ENCODE data around the gene DLG2.
A peak's percentile ranks its signal among the peaks of the same experiment; 100 is the strongest.

DLG2 gene

DNA sequence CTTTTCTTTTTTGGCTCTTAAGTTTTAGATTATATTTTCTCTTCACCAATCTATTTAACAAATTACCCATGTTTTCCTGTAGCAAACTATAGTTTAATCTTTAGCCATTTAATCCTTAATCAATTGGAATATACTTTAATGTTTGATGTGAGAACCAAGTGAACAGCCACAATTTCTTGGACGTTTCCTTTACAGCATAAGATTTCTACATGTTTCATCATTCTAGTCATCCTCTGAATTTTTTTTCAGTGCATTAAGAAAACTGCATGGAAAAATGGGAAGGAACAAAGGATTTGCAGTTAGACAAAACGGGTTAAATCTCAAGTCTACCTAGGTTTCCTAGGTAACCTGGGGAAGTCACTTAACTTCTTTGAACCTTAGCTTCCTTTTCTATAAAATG, 1833.8 kb downstream of the DLG2 start:
- no peak for DNase-seq (ENCODE audit: low read depth)
- TF ChIP-seq, protein P1, sequence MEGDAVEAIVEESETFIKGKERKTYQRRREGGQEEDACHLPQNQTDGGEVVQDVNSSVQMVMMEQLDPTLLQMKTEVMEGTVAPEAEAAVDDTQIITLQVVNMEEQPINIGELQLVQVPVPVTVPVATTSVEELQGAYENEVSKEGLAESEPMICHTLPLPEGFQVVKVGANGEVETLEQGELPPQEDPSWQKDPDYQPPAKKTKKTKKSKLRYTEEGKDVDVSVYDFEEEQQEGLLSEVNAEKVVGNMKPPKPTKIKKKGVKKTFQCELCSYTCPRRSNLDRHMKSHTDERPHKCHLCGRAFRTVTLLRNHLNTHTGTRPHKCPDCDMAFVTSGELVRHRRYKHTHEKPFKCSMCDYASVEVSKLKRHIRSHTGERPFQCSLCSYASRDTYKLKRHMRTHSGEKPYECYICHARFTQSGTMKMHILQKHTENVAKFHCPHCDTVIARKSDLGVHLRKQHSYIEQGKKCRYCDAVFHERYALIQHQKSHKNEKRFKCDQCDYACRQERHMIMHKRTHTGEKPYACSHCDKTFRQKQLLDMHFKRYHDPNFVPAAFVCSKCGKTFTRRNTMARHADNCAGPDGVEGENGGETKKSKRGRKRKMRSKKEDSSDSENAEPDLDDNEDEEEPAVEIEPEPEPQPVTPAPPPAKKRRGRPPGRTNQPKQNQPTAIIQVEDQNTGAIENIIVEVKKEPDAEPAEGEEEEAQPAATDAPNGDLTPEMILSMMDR (IDR thresholded peaks at IDR 0.05; ENCODE audit: insufficient read depth, low read depth, low read length, missing control alignments) = no peak
- H3K4me3 ChIP-seq (ENCODE audit: low read length) = no peak overlapping the region

DNA sequence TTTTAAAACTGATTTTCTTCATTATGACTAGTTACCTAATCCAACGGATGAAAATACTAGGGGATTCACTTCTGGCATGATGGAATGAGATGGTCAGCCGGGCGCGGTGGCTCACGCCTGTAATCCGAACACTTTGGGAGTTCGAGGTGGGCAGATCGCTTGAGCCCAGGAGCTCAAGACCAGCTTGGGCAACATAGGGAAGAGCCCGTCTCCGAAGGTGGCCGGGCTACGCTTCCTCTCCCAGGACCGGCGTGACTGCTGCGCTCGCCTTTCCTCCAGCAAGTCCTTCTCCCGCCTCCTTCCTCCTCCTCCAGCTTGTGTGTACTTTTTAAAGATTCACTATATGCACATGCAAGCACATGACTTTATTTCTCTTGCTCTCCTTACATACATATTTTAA, 1835.6 kb downstream of the DLG2 start:
- no peak for DNase-seq (ENCODE audit: low read depth)
- TF ChIP-seq, protein P1 (IDR thresholded peaks at IDR 0.05; ENCODE audit: insufficient read depth, low read depth, low read length, missing control alignments) = no peak
- H3K4me3 ChIP-seq (ENCODE audit: low read length) = no peak overlapping the region

DNA sequence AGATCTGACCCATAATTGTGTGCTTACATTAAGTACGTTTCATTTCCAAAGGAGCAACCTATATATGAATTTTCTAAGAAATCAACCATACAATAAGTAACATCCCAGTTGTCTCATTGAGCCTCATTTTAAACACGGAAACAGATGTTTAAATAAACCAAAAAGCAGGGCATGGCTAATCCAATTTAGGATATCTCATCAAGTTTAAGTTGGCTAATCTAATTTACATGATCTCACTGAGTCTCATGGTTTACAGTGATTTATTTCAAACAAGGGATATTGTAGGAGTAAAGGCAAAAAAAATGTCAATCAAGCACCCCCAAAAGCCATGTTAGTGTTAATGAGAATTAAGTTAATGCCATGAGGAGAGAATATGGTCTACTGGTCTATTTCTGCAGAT, 1841.2 kb downstream of the DLG2 start:
- DNase-seq (ENCODE audit: low read depth) = no peak
- no peak overlapping the region for H3K4me3 ChIP-seq (ENCODE audit: low read length)
- TF ChIP-seq, protein P1 (IDR thresholded peaks at IDR 0.05; ENCODE audit: insufficient read depth, low read depth, low read length, missing control alignments) = no peak

DNA sequence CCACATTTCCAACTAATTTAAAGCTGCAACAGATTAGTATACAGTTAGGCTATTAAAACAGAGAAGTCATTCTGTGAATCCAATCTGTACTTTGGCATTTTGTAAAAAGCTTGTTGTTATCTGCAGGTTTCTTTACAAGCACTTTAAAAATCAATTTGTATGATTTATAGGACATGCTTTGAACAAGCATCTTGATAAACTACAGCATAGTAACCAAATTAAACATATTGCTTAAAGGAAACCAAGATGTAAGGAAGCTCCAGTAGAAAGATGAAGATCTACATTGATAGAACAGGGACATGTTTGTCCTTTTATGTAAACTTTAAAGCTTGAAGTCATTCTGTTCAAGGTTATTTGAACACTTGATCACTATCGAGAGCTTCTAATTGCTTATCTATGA, 1842.7 kb downstream of the DLG2 start:
- H3K4me3 ChIP-seq (ENCODE audit: low read length) = no peak overlapping the region
- TF ChIP-seq, protein P1 (IDR thresholded peaks at IDR 0.05; ENCODE audit: insufficient read depth, low read depth, low read length, missing control alignments) = no peak
- no peak for DNase-seq (ENCODE audit: low read depth)

DNA sequence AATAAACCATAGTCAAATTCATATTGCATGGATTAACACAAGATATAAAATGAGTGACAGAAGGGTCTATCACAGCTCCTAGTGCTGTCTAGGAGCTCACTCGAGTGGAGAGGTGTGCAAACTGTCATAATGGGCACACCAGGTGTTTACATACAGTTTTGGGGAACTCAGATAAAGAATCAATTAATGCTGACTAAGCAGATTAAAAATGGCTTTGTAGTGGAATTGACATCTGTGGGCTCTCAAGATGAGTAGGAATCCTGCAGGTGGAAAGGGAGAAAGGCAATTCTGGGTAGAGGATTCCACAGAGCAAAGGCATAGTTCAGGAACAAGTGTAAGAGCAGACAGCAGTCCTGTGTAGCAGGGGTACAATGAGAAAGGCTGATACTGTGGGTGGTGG, 1844.8 kb downstream of the DLG2 start:
- H3K4me3 ChIP-seq (ENCODE audit: low read length) = no peak overlapping the region
- TF ChIP-seq, protein P1 (IDR thresholded peaks at IDR 0.05; ENCODE audit: insufficient read depth, low read depth, low read length, missing control alignments) = no peak
- DNase-seq (ENCODE audit: low read depth) = no peak

DNA sequence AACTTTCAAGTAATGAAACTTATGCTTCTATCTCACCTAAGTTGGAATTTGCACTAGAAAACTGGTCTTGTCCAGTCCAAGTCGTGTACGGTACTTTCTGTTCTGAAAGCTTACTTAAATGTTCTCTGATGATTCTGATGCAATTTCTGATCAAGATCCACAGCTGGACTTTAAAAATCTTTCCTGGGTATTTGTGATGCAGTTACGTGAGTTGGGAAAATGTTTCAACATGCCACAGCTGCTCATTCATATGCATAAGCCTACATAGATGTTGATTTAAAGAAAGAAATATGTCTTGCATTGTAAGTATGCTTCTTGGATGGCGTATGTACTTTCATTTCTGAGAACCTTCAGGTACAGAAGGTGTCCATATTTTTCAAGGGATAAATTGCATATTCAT, 1847.3 kb downstream of the DLG2 start:
- no peak overlapping the region for H3K4me3 ChIP-seq (ENCODE audit: low read length)
- TF ChIP-seq, protein P1 (IDR thresholded peaks at IDR 0.05; ENCODE audit: insufficient read depth, low read depth, low read length, missing control alignments) = no peak
- DNase-seq (ENCODE audit: low read depth) = no peak

DNA sequence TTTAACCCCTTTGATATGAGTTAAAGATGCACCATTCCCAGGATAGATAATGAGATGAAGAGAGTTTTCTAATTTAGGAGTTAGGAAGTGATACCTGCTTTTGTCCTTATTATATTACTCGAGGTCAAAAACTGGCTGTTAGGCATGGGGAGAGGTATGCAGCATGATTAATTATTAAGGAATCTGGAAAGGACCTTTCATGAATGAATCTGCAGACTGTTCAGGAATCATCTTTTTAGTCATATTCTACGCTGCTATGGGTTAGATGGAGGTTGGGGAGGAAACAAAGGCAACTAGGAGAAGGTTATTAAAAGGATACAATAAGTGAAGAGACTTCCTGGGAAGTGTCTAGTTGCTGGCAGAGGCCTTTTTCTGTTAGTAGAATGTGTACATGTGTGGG, 1848.5 kb downstream of the DLG2 start:
- TF ChIP-seq, protein P1 (IDR thresholded peaks at IDR 0.05; ENCODE audit: insufficient read depth, low read depth, low read length, missing control alignments) = no peak
- no peak overlapping the region for H3K4me3 ChIP-seq (ENCODE audit: low read length)
- peak; percentile 4 for DNase-seq (ENCODE audit: low read depth)

Data from epithelial cell of esophagus (primary cell).